Loucy (cell line): ENCODE data around the gene LGALS7B.
"Not testable (repeated sequence)": the region's sequence is repeated elsewhere in the genome, so short reads cannot be mapped to it uniquely, and the experiment has no call there.

Source experiments
- CTCF ChIP-seq: fragments of 200-600 bp; sonication (generic); conservative IDR thresholded peaks from 2 replicates; pipeline ENCODE4 v1.5.1; 2014; ENCODE audit warnings: mild to moderate bottlenecking, antibody characterized with exemption, low read length
- EZH2phosphoT487 ChIP-seq: fragments of 200-600 bp; IDR thresholded peaks from 2 replicates; pipeline ENCODE4 v1.6.1; 2018; ENCODE audit warnings: antibody characterized with exemption, mild to moderate bottlenecking, moderate library complexity, borderline replicate concordance

GRCh38 chr19:38761884-38762389 lies 27.1 kb upstream of the LGALS7B start:
- TF ChIP-seq CTCF, EZH2phosphoT487: not testable (repeated sequence)
